ENCODE results near the gene HMX1.

HMX1 gene

DNA sequence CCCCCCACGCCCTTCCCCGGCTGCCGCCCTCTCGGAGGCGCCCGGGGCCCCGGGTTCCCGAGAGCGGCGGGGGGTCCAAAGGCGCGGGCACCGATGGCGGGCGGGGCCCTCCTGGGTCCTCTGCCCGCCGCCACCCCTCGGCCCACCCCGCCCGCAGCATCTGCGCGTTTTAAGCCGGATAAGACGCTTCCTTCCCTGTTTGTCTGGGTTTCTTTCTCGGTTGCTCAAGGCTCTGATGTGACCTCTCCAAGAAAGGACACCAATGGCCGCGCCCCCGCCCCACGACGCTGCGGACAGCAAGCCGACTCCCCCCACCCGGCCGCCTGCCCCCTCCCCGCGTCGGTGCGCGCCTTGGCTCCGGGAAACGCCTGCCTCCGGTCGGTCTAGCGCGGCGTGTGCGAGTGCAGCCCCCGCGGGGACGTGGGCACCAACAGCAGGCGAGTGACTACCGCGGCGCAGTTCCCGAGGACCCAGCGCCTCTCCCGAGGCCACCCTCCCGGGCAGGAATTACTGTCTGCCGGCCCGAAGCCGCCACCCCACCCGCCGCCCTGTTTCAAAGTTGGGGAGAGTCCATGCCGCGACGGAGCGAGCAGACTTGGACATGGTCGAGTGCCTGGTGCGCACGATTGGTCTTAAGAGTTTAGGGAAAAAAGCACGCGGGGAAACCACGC lies 21.1 kb upstream of the HMX1 start:
- DNase-seq (ENCODE audit: low spot score): no peak

DNA sequence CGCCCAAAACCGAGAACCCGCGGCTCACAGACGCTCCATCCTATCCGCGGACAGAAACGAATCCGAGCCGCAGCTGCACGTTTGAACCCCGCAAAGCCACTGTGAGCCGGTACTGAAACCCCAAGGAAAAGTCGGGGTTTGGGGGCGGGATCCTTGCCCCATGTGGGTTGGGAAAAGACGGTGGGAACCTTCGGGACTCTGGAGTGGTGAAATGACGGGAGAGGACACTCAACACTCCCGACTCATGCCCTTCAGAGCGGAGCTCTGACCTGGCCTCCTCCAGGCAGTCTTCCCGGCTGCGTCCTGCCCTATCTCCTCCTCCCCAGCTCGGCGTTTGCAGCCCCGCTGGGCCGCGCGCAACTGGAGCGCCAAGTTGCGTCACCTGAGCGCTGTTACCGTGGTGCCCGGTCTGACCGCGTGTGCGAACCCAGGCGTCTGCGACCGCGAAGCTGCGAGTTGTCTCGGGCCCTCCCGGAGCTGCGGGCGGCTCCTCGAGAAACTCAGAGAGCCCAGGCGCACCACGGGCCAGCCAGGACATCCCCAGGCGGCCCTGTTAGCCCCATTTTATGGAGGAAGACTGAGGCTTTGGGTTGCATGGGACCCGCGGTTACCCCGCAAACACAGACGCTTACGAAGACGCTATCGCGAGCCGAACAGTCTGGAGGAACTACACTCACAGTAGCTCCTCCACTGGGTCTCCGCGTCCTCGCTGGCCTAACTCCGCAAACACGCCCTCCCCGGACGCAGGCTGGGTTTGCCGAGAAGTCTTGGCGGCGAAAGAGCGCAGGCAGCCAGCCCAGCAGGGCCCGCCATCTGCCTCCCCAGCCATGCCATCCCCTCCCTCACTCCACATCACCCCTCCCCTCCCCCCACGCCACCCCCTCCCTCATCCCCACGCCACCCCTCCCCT lies 20.3 kb upstream of the HMX1 start:
- DNase-seq (ENCODE audit: low spot score): no peak

- DNase-seq (ENCODE audit: low spot score): no peak
Measured at GRCh38 chr4:8891255-8891645, 19.6 kb upstream of the HMX1 start.

GRCh38 chr4:8888856-8889255 lies 17.2 kb upstream of the HMX1 start:
- no peak for DNase-seq (ENCODE audit: low spot score)

- no peak for DNase-seq (ENCODE audit: low spot score)
Measured at GRCh38 chr4:8886612-8887406, 15.2 kb upstream of the HMX1 start.

DNA sequence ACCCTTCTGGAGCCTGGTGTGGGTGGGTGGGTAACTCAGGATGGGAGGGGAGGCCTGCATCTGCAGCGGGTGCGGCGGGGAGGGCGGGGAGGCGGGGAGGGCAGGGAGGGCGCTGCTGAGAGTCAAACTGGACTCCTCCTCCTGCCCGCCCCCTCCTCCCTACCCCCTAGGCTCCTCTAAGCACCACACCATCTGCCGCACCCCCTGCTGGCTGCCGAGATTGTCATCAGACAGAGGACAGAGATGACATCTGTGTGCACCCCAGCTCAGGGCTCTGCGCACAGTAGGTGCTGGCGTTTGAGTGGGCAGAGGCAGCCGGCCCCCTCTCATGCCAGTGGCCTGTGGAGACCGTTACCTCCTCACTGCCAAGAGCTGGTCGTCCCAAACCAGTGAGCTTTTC lies 10.6 kb upstream of the HMX1 start:
- no peak for DNase-seq (ENCODE audit: low spot score)

DNA sequence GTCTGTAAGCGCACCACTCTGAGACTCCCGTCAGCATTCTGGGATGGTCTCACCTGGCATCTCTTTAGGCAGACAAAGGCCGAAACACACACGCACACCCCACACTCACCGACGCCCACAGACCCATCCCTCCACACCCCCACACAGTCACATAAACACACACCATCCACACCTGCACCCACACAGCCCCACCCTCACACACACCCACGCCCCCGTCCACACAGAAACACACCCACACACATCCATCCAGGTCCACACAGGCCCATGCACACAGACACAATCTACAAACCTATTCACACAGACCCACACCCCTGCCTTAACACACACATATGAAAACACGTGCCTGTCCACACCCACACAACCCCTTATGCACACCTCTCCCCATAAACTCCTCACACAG lies 9.2 kb upstream of the HMX1 start:
- no peak for DNase-seq (ENCODE audit: low spot score)

- DNase-seq (ENCODE audit: low spot score): no peak
Measured at GRCh38 chr4:8879574-8879973, 7.9 kb upstream of the HMX1 start.

DNA sequence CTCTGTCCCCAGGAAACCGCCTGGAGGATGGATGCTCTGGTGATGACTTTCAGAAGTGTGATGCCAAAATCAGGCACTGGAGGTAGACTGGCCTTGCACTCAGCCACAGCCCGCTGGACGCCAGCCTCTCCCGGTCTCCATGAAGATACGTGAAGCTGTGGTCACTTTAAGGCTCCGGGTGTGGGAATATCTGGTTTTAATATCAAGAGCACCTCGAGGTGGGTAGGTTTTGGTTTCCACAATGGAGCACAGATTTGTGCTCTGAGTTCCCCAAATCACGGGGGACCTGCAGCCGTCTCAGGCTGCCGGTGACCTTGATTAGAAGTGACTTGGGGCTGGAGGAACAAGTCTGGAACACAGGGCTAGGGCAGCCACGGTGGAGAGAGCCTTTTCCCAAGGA lies 6.8 kb upstream of the HMX1 start:
- DNase-seq (ENCODE audit: low spot score): no peak

- no peak for DNase-seq (ENCODE audit: low spot score)
Measured at GRCh38 chr4:8877780-8878040, 6.1 kb upstream of the HMX1 start.

DNA sequence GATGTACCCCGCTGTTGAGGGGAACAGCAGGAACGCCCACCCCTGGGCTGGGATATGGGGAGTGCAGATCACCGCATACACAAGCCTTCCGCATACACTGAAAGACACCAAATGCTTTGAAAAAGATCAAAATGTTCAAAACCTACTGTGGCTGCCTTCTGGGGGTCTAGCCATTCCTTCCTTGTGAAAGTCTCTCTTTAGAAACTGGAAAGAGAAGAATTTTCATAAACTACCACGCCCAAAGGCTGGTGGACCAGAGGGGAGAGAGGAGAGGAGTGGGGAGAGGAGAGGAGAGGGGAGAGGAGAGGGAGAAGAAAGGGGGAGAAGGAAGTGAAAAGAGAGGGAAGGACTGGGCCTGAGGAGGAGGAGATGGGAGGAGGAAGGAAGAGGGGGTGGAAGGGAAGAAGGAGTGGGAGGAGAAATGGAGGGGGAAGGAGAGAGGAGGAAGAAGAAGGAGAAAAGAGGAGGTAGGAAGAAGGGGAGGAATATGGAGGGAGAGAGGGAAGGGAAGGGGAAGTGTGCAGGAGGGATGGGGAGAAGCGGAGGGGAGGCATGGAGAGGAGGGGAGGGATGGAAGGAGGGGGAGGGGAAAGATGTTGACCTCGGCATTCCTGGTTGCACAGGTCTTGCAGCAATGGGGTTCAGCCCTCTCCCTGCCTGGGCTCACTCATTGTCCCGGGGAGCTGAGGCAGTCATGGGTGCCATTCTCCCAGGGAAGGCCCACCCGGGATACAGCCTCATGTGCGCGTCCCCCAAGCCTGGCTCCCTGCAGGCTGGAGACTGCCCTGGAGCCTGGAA lies 5.5 kb upstream of the HMX1 start:
- no peak for DNase-seq (ENCODE audit: low spot score)

DNA sequence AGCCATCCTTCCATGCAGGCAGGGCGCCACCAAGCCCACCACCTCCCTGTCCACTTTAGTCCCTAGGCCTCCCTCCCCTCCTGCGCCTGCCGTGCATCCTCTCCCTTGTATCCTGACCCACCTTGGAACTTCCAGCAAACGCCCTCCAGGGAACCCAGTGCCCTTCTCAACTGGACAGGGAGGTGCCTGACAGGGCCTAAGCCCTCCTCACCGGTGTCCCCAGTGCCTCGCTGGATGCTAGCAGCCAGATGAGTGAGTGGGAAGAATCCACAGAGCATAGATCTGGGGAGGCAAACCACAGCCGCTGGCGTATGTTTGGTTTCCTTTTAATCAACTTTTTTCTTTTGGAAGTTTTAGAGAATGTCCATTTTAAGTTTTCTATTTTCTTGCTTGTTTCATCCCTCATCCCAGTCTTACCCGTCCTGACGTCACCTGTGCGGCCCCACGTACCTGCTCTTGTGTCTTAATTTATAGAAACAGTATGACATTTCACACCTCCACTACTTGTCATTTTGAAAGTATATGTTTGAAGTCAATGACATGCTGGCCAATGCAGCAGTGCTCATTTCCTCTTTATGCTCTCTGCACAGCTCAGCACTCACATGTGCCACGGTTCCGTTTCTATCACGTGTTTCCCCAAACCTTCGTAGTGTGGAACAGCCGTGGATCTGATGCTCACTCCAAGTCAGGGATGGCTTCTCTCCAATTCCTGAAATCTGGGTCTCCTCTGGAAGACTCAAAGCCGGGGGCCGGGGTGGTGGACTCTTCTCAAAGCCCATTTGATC lies 3.4 kb upstream of the HMX1 start:
- no peak for DNase-seq (ENCODE audit: low spot score)

DNA sequence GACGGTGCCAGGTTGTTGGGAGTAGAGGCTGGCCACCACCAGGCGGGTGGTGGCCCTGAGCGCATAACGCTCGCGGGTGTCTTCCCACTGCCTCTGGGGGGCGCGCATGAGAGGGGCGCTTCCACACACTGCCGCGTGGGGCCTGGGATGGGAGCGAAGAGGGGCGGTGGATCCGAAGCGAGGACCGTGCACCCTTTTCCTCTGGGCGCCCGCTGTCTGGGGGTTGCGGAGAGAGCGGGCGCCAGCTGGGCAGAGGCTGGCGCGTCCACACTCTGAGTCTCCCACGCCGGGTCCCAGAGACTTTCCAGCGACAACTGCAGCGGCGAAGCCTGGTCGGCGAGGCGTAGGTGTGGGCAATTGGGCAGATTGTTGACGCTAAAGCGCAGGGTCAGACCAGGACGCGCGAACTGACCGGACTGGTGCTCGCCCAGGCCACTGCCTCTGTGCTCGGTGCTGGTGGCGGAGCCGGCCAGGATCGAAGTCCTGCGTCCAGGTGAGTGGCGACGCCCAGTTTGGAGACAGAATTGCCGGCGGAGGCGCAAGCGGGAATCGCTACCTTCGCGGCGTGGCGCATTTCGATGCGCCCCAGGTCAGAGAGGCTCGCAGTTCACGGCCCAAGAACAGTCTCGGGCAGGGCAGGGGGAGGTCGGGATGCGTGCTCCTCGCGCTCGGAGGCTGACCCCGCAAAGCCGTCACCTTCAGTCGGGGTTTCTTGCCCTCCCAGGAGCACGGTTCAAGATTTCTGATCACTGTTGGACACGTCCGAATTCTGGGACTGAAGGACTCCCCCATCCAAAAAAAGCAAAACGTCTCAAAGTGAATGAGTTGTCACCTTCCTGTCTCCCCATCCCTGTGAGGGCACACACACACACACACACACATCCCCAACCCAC lies 2.6 kb upstream of the HMX1 start:
- no peak for DNase-seq (ENCODE audit: low spot score)

- no peak for DNase-seq (ENCODE audit: low spot score)
Measured at GRCh38 chr4:8872402-8873291, 1.0 kb upstream of the HMX1 start.

GRCh38 chr4:8870647-8871416 lies 807 bp downstream of the HMX1 start:
- no peak for DNase-seq (ENCODE audit: low spot score)

DNA sequence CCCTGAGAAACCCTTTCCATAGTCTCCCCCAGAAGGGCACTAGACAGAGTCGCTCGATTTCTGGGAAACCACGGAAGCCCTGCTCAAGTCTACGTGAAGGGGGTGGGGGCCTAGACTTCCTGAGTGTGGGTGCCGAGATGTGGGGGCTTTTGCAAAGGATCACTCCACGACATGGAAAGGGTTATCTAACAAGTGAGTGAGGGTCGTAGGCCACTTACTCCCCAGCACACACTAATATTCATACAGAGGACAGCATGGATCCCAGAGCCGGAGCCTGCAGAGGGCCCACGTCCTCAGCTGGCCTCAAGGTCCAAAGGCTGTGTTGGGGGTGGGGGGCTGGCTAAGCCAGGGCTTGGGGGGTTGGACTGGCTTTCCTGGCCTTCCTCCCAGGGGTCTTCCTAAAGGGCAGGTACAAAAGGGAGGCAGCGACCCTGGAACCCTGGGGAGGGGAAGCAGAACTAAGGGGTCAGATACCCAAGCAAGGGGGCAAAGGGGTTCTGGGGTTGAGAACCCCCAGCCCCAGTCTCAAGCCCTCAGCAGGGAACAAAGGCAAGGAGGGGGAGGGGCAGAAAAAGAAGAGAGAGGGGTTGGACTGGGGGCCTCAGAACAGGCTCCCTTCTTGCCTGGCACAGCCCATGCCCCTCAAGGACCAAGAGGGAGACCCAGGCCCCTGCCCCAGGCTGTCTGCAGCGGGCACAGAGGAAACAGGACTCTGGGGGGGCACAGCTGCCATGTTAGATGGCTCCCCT lies 1.6 kb downstream of the HMX1 start:
- no peak for DNase-seq (ENCODE audit: low spot score)

- DNase-seq (ENCODE audit: low spot score): no peak
Measured at GRCh38 chr4:8869002-8869897, 2.4 kb downstream of the HMX1 start.

All from CD4-positive, alpha-beta T cell treated with Interleukin-15 for 4 hours (primary cell).